WERI-Rb-1 (cell line): ENCODE data around the gene PRKAR2B.

Experiments used
- DNase-seq: peaks from one replicate; pipeline ENCODE4 v3.0.0-alpha.2; 2020
- H3K27ac ChIP-seq: fragments of 250-450 bp; sonication (Bioruptor Pico); 2 replicates; pipeline ENCODE4 v1.5.1; 2020; ENCODE audit warnings: mild to moderate bottlenecking, moderate library complexity
- H3K27me3 ChIP-seq: fragments of 250-450 bp; sonication (Bioruptor Pico); 2 replicates; pipeline ENCODE4 v1.5.1; 2021; ENCODE audit warnings: mild to moderate bottlenecking, low read depth, moderate library complexity; ENCODE audit not compliant: insufficient read depth, severe bottlenecking
- H3K36me3 ChIP-seq: fragments of 250-450 bp; sonication (Bioruptor Pico); 2 replicates; pipeline ENCODE4 v1.5.1; 2020; ENCODE audit warnings: mild to moderate bottlenecking, moderate library complexity
- H3K4me3 ChIP-seq: 2 replicates; pipeline ENCODE4 v1.5.1; 2011; ENCODE audit warnings: low read depth, mild to moderate bottlenecking, control low read depth, low read length
- H3K9me3 ChIP-seq: fragments of 250-450 bp; sonication (Bioruptor Pico); 2 replicates; pipeline ENCODE4 v1.5.1; 2021; ENCODE audit warnings: mild to moderate bottlenecking, moderate library complexity; ENCODE audit not compliant: severe bottlenecking
- CTCF ChIP-seq: IDR thresholded peaks from 2 replicates; pipeline ENCODE4 v1.5.1; 2011; ENCODE audit warnings: low read depth, mild to moderate bottlenecking, control low read depth, inconsistent platforms, low read length

PRKAR2B gene

DNA sequence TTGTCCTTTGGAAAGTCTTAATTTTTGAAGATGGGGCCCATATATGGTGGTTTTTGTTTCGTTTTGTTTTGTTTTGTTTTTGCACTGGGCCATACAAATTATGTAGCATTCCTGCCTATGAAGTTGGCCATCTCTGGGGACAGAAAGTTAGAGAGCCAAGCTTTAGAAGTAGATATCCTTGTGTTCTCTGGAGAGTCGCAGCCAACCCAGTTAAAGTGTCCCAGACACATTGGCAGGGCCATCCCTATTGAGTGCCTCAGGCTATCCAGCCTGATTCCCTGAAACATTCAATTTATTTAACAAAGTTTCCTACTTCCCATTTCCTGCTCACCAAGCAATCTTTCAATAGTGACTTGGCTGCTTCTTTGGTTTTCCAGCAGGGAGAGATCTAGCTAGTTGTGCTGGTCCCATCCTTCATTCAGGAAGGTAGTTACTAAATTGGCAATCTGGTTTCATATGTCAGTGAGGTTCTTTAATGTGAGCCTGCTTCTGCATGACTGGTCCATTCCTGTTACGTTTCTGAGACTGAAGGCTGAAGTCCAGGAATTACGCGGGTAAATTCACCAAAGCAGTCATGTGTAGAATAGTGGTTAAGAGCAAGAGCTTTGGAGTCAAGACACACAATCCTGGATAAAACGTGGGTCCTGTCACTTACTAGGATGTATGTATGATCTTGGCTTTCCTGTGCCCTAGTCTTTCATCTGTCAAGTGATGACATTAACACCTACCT is 75.0 kb downstream of the PRKAR2B start:
- H3K36me3 ChIP-seq = no peaks in the 10 kb centered on the region
- no peaks in the 10 kb centered on the region for H3K27me3 ChIP-seq
- TF ChIP-seq CTCF = no peak
- H3K27ac ChIP-seq = no peak overlapping the region
- H3K4me3 ChIP-seq = no peak overlapping the region
- no peaks in the 10 kb centered on the region for H3K9me3 ChIP-seq
- no peak for DNase-seq

DNA sequence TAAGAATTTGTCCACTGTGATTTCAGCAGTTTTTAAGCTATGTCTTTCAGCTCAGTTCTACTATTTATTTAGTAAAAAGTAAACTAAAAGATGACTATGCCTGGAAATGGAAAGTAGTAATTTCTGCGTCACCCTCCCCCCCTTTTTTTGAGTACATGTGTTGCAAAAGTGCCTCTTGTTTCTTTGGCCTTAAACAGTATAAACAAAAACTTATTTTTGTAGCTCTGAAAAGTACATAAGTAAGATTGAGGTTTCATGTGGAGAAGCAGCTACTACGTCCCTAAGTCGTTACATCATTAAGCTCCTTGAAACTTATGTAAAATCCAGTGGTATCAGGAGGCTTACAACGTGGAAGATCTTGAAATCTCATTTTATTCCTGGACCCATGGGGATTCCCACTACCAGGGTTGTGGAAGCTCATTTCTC is 78.0 kb downstream of the PRKAR2B start:
- H3K9me3 ChIP-seq = no peaks in the 10 kb centered on the region
- H3K27ac ChIP-seq = no peak overlapping the region
- no peak overlapping the region for H3K4me3 ChIP-seq
- no peaks in the 10 kb centered on the region for H3K27me3 ChIP-seq
- no peak for DNase-seq
- H3K36me3 ChIP-seq = no peaks in the 10 kb centered on the region
- TF ChIP-seq CTCF = no peak

GRCh38 chr7:107123392-107123791 is 78.9 kb downstream of the PRKAR2B start:
- Histone ChIP-seq H3K36me3 (no peaks in the 10 kb centered on the region), H3K27ac (no peak overlapping the region), H3K4me3 (no peak overlapping the region), H3K9me3 (no peaks in the 10 kb centered on the region), H3K27me3 (no peaks in the 10 kb centered on the region)
- DNase-seq = no peak
- TF ChIP-seq CTCF = no peak

DNA sequence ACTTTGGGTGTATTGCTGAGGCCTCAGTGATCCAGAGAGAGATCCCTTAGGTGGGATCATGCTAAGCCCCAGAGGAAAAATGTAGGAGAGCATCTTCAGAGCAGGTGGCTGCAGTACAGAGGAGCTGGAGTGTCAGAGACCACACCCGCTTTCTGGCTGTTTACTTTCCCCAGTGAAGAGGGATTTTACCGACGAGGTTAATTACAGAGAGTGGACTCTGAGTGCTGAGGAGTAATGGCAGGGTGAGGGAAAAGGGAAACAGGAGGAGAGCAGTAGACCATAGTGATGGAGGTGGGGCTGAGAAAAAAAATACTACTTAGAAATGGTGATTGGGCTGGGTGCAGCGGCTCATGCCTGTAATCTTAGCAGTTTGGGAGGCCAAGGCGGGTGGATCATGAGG is 81.0 kb downstream of the PRKAR2B start:
- Histone ChIP-seq H3K36me3 (no peaks in the 10 kb centered on the region), H3K4me3 (no peak overlapping the region), H3K27ac (no peak overlapping the region), H3K27me3 (no peaks in the 10 kb centered on the region), H3K9me3 (no peaks in the 10 kb centered on the region)
- TF ChIP-seq CTCF = no peak
- DNase-seq = no peak

- Histone ChIP-seq H3K36me3 (no peaks in the 10 kb centered on the region), H3K27ac (no peak overlapping the region), H3K4me3 (no peak overlapping the region), H3K9me3 (no peaks in the 10 kb centered on the region), H3K27me3 (no peaks in the 10 kb centered on the region)
- TF ChIP-seq CTCF = no peak
- DNase-seq = no peak
Measured at GRCh38 chr7:107128217-107128616, 83.7 kb downstream of the PRKAR2B start.

- Histone ChIP-seq H3K27ac (no peak overlapping the region), H3K27me3 (no peaks in the 10 kb centered on the region), H3K4me3 (no peak overlapping the region), H3K9me3 (no peaks in the 10 kb centered on the region), H3K36me3 (no peaks in the 10 kb centered on the region)
- no peak for TF ChIP-seq CTCF
- DNase-seq = no peak
Measured at GRCh38 chr7:107128748-107129147, 84.2 kb downstream of the PRKAR2B start.
